Measurements from ENCODE around the gene FOXM1. TPM values are rescaled to one million over a fixed set of nuclear protein-coding genes. Genes with fewer than 3 reads are reported as not detected.

FOXM1 gene
- total and polyA plus RNA-seq, 2 of the 13 experiments (the other 11 are each of a cell fraction or from before 2014, with no cell fraction given), result 17.1 to 25.9 TPM

GRCh38 chr12:2876431-2877046 is 435 bp downstream of the FOXM1 start (continued):
- TF ChIP-seq ZNF687 (CRISPR knock-in tag; IDR thresholded peaks at IDR 0.05), result peak; percentile 62
- no peak for TF ChIP-seq ZNF713 (CRISPR knock-in tag; IDR thresholded peaks at IDR 0.05)
- no peak for TF ChIP-seq GPBP1L1 (CRISPR knock-in tag; IDR thresholded peaks at IDR 0.05)
- no peak for TF ChIP-seq HNF1B (CRISPR knock-in tag; IDR thresholded peaks at IDR 0.05)
- TF ChIP-seq ZNF512B (CRISPR knock-in tag; IDR thresholded peaks at IDR 0.05; ENCODE audit: borderline replicate concordance), result no peak
- TF ChIP-seq PCBP2 (optimal IDR thresholded peaks at IDR 0.05; ENCODE audit: low read depth, low read length, poor library complexity, severe bottlenecking), result no peak
- no peak for TF ChIP-seq ZNF652 (CRISPR knock-in tag; IDR thresholded peaks at IDR 0.05; ENCODE audit: borderline replicate concordance, low read depth)
- no peak for TF ChIP-seq CEBPG (CRISPR knock-in tag; IDR thresholded peaks at IDR 0.05)
- 0 out of 2 replicates have a peak, but pooled peaks have one; percentile 64 for TF ChIP-seq ARID2 (CRISPR knock-in tag; IDR thresholded peaks at IDR 0.05; ENCODE audit: borderline replicate concordance)
- TF ChIP-seq TBL1XR1 (IDR thresholded peaks at IDR 0.05; ENCODE audit: borderline replicate concordance, low read length, partially characterized antibody), result no peak
- TF ChIP-seq MXD4 (CRISPR knock-in tag; IDR thresholded peaks at IDR 0.05), result 0 out of 2 replicates have a peak, but pooled peaks have one; percentile 1
- peak; percentile 13 for TF ChIP-seq IKZF4 (CRISPR knock-in tag; IDR thresholded peaks at IDR 0.05; ENCODE audit: borderline replicate concordance, low read depth, not compliant biosample characterization)
- TF ChIP-seq NFAT5 (CRISPR knock-in tag; IDR thresholded peaks at IDR 0.05), result no peak
